ENCODE results near the gene ALOX5AP.

DNA sequence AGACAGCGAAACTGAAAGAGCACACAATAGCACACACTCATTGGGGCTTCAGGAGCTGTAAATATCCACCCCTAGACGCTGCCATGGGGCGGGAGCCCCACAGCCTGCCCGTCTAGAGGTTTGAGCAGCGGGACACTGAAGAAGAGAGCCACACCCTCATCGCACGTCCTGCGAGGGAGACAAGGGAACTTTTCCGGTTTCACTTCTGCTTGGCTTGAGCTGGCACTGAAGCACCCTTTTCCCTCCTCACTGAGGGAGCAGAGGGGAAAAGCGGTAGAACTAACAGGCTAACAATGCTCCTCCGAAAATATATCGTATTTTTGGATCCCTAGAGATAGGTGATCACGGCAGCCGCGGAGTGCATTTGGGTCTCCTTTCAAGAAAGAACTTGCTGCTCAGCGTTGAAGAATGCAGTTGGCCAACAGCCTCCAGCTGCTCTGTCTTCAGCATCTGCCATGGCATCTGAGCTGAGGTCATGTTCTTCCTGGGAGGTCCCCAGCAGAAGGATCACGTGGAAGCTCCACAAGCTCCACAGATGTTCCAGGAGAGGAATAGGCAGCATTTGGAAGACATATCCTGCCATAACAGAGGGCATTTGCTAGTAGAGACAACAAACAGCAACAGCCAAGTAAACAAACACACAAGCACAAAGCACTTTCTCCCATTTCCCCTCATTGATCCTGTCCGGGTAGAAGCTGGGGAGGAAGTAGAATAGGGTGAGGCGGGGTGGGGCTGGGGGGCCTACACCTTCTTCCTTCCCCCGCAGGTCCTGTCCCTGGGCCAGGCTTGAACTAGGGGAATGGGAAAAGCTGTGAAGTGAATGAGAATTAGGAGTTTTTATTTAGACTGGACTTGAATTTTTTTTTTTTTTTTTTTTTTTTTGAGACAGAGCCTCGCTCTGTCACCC is 44.8 kb upstream of the ALOX5AP start:
- no peak for TF ChIP-seq EZH2 (IDR thresholded peaks at IDR 0.05; ENCODE audit: low read depth)
- TF ChIP-seq, protein P1, sequence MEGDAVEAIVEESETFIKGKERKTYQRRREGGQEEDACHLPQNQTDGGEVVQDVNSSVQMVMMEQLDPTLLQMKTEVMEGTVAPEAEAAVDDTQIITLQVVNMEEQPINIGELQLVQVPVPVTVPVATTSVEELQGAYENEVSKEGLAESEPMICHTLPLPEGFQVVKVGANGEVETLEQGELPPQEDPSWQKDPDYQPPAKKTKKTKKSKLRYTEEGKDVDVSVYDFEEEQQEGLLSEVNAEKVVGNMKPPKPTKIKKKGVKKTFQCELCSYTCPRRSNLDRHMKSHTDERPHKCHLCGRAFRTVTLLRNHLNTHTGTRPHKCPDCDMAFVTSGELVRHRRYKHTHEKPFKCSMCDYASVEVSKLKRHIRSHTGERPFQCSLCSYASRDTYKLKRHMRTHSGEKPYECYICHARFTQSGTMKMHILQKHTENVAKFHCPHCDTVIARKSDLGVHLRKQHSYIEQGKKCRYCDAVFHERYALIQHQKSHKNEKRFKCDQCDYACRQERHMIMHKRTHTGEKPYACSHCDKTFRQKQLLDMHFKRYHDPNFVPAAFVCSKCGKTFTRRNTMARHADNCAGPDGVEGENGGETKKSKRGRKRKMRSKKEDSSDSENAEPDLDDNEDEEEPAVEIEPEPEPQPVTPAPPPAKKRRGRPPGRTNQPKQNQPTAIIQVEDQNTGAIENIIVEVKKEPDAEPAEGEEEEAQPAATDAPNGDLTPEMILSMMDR (conservative IDR thresholded peaks at IDR 0.05): no peak
